Endothelial cell of umbilical vein (primary cell): ENCODE measurements around the gene TSPAN14. TPM values are rescaled to one million over a fixed set of nuclear protein-coding genes. Genes with fewer than 3 reads are reported as not detected.

ENCODE experiments used
- BruUV-seq: library from RNA; stranded (reverse); fragments of 400-500 nt; replicated peaks from 2 replicates; lab custom pipeline; 2021; lab: Mats Ljungman, UMichigan
- CTCF ChIA-PET: fragments of 300-600, 350-600 bp; sonication (Branson Sonifier 250); formaldehyde crosslinking; loops from one replicate; lab custom pipeline; 2021; ENCODE audit warnings: antibody characterized with exemption, inconsistent platforms; lab: Charles Lee
- POLR2A ChIA-PET: fragments of 300-600, 350-600 bp; sonication (Branson Sonifier 250); formaldehyde crosslinking; loops from one replicate; lab custom pipeline; 2021; ENCODE audit warnings: antibody characterized with exemption, inconsistent platforms; lab: Charles Lee
- DNase-seq: peaks from one replicate; pipeline ENCODE4 v3.0.0-alpha.2; 2011; ENCODE audit warnings: low read depth, low spot score
- FAIRE-seq: peaks from 2 replicates; lab custom pipeline; 2011; peaks lifted over from hg19 to GRCh38; lab: Jason Lieb, UNC
- H2AFZ ChIP-seq: 2 replicates; pipeline ENCODE4 v1.6.0; 2012; ENCODE audit warnings: low read depth, low read length, control low read depth, inconsistent platforms
- H3K27ac ChIP-seq: 2 replicates; pipeline ENCODE4 v1.5.1; 2011; ENCODE audit warnings: low read depth, mild to moderate bottlenecking, control low read depth, low read length, moderate library complexity; ENCODE audit not compliant: insufficient read depth
- H3K27me3 ChIP-seq, 2 experiments: 2 replicates each; pipeline versions ENCODE4 v1.6.0 to v1.6.1; 2011; ENCODE audit warnings: low read length in 2 of 2, mixed read lengths in 1 of 2; ENCODE audit not compliant: control insufficient read depth in 2 of 2, insufficient read depth in 2 of 2
- H3K36me3 ChIP-seq, 2 experiments: 2 replicates in 1 of 2; 3 replicates in 1 of 2; pipeline ENCODE4 v1.5.1; 2011; ENCODE audit warnings: low read length in 2 of 2, mild to moderate bottlenecking in 1 of 2, moderate library complexity in 1 of 2; ENCODE audit not compliant: control insufficient read depth in 2 of 2, insufficient read depth in 2 of 2; ENCODE audit errors: extremely low read depth in 1 of 2
- H3K4me1 ChIP-seq: 3 replicates; pipeline ENCODE4 v1.5.1; 2011; ENCODE audit warnings: mild to moderate bottlenecking, low read length; ENCODE audit not compliant: control insufficient read depth, insufficient read depth; ENCODE audit errors: extremely low read depth
- H3K4me2 ChIP-seq: 2 replicates; pipeline ENCODE4 v1.6.1; 2011; ENCODE audit warnings: low read length, control low read depth, mixed read lengths; ENCODE audit not compliant: insufficient read depth
- H3K4me3 ChIP-seq, 3 experiments: fragments of 200-600 bp in 1 of 3; sonication (generic), shearing (Covaris generic) in 1 of 3; replicated peaks in 1 of 3; 2 replicates each; pipeline ENCODE4 v1.5.1; 2011 to 2016; ENCODE audit warnings: control low read depth in 3 of 3, low read length in 3 of 3, mild to moderate bottlenecking in 2 of 3, inconsistent platforms in 1 of 3, low read depth in 1 of 3, moderate library complexity in 1 of 3; ENCODE audit not compliant: insufficient read depth in 1 of 3
- H3K79me2 ChIP-seq: 2 replicates; pipeline ENCODE4 v1.6.0; 2012; ENCODE audit warnings: low read length, inconsistent platforms; ENCODE audit not compliant: control insufficient read depth, insufficient read depth
- H3K9ac ChIP-seq: replicated peaks from 2 replicates; pipeline ENCODE3; 2011; ENCODE audit warnings: low read length, control low read depth; ENCODE audit not compliant: insufficient read depth; ENCODE audit errors: extremely low read depth
- H3K9me1 ChIP-seq: replicated peaks from 3 replicates; pipeline ENCODE4 v1.6.0; 2011; ENCODE audit warnings: mild to moderate bottlenecking, low read length; ENCODE audit not compliant: control insufficient read depth, insufficient read depth; ENCODE audit errors: extremely low read depth
- H3K9me3 ChIP-seq: replicated peaks from 2 replicates; pipeline ENCODE4 v1.5.1; 2012; ENCODE audit warnings: low read length, inconsistent platforms; ENCODE audit not compliant: control insufficient read depth, insufficient read depth
- H4K20me1 ChIP-seq: replicated peaks from 2 replicates; pipeline ENCODE3; 2011; ENCODE audit warnings: mild to moderate bottlenecking, low read length; ENCODE audit not compliant: control insufficient read depth, insufficient read depth; ENCODE audit errors: extremely low read depth
- CTCF ChIP-seq, 2 donors: IDR thresholded peaks; 1 replicate in 1 of 2; 2 replicates in 1 of 2; pipeline ENCODE4 v1.5.1; 2011; ENCODE audit warnings: low read length in 2 of 2, mild to moderate bottlenecking in 2 of 2, moderate library complexity in 2 of 2, control low read depth in 1 of 2, inconsistent platforms in 1 of 2, low read depth in 1 of 2; ENCODE audit not compliant: insufficient read depth in 1 of 2; ENCODE audit errors: extremely low read depth in 1 of 2
- FOS ChIP-seq: IDR thresholded peaks from 2 replicates; pipeline ENCODE4 v1.6.1; 2011; ENCODE audit warnings: mild to moderate bottlenecking, low read length, moderate library complexity, borderline replicate concordance; ENCODE audit not compliant: insufficient read depth
- GATA2 ChIP-seq: IDR thresholded peaks from 2 replicates; pipeline ENCODE4 v1.7.0; 2011; ENCODE audit warnings: low read depth, mild to moderate bottlenecking, moderate library complexity, mixed read lengths, low read length; ENCODE audit not compliant: insufficient read length, insufficient read depth
- POLR2A ChIP-seq: IDR thresholded peaks from 2 replicates; pipeline ENCODE4 v1.6.1; 2012; ENCODE audit warnings: low read depth, mild to moderate bottlenecking, control low read depth, low read length
- POLR2AphosphoS5 ChIP-seq: IDR thresholded peaks from 2 replicates; pipeline ENCODE4 v1.6.1; 2012; ENCODE audit warnings: low read depth, mild to moderate bottlenecking, control low read depth, low read length, moderate library complexity; ENCODE audit not compliant: insufficient read depth
- dilution Hi-C: fragments of 300-500 bp; cut with MboI; formaldehyde crosslinking; loops from one replicate; pipeline ENCODE4 v1.15.0; 2019; ENCODE audit warnings: low sequenced_read_pairs; ENCODE audit not compliant: extremely low pct_ligation_motif_present
- intact Hi-C: fragments of 100-400 bp; cut with micrococcal nuclease; formaldehyde crosslinking; loops from one replicate; pipeline ENCODE4 v1.10.0; 2022
- polyA plus RNA-seq, 4 experiments: library from polyadenylated mRNA; depleted of rRNA in 3 of 4; stranded (reverse) in 3 of 4; unstranded in 1 of 4; fragments of >200 nt; gene quantifications; 2 replicates each; pipeline versions ENCODE4 v1.2.1 to v1.2.3, GENCODE V29; 2011 to 2012; ENCODE audit warnings: missing spikeins in 1 of 4
- total RNA-seq: library from RNA; stranded (reverse); gene quantifications from 2 replicates; pipeline ENCODE4 v1.2.3, GENCODE V29; 2021

The TSPAN14 gene
- total and polyA plus RNA-seq, 2 donors (not counting 3 experiments of a cell fraction or from before 2014, with no cell fraction given) = 210 to 242 TPM

- Histone ChIP-seq H3K4me1 (no peaks in the 10 kb centered on the region), H3K4me3 (no peak overlapping the region), H4K20me1 (no peaks in the 10 kb centered on the region), H2AFZ (no peak overlapping the region), H3K27ac (no peak overlapping the region), H3K9me1 (no peaks in the 10 kb centered on the region), H3K36me3 (peaks cover 47 to 67% of the 10 kb centered on the region in 2 experiments), H3K27me3 (no peaks in the 10 kb centered on the region), H3K9ac (no peak overlapping the region), H3K9me3 (no peaks in the 10 kb centered on the region), H3K4me2 (no peak overlapping the region), H3K79me2 (peaks cover 13% of the 10 kb centered on the region)
- intact Hi-C loops = no loop called here
- no peak for FAIRE-seq
- ChIA-PET CTCF (no interaction called here), POLR2A (no interaction called here)
- dilution Hi-C loops = no loop called here
- no peak for TF ChIP-seq GATA2
- peak; percentile 3 for TF ChIP-seq POLR2AphosphoS5
- no peak for DNase-seq
- no TSS peak for BruUV-seq
Observed at GRCh38 chr10:80517416-80518142, 63.5 kb downstream of the TSPAN14 start.

GRCh38 chr10:80518143-80518806 lies 64.2 kb downstream of the TSPAN14 start:
- H3K4me1 ChIP-seq = no peaks in the 10 kb centered on the region
- no peak overlapping the region for H2AFZ ChIP-seq
- no peak overlapping the region for H3K27ac ChIP-seq
- no peak overlapping the region for H3K4me2 ChIP-seq
- H3K27me3 ChIP-seq = no peaks in the 10 kb centered on the region
- no peaks in the 10 kb centered on the region for H3K9me3 ChIP-seq
- dilution Hi-C loops = no loop called here
- no peaks in the 10 kb centered on the region for H4K20me1 ChIP-seq
- H3K9me1 ChIP-seq = no peaks in the 10 kb centered on the region
- H3K36me3 ChIP-seq = peaks cover 44 to 60% of the 10 kb centered on the region in 2 experiments
- DNase-seq (no peak), FAIRE-seq (no peak)
- H3K79me2 ChIP-seq = peaks cover 12% of the 10 kb centered on the region
- intact Hi-C loops = no loop called here
- no TSS peak for BruUV-seq
- TF ChIP-seq POLR2AphosphoS5 (peak; percentile 6), POLR2A (no peak), GATA2 (no peak), FOS (no peak), CTCF (IDR thresholded peaks at IDR 0.05; ENCODE audit: extremely low read depth in 1 of 2, insufficient read depth in 1 of 2, low read depth in 1 of 2, low read length in 2 of 2) (no peak)
- no peak overlapping the region for H3K9ac ChIP-seq
- no peak overlapping the region for H3K4me3 ChIP-seq
- CTCF ChIA-PET = no interaction called here
- POLR2A ChIA-PET = no interaction called here
